NCI-H2081 treated with DMSO at 0.1 percent for 48 hours (cell line): Measurements from ENCODE around the gene PCDHGA10.
A peak's percentile ranks its signal among the peaks of the same experiment; 100 is the strongest.
"Not testable (repeated sequence)": the region's sequence is repeated elsewhere in the genome, so short reads cannot be mapped to it uniquely, and the experiment has no call there.

Experiments
- DNase-seq: peaks from one replicate; lab custom pipeline; 2025; lab: John Stamatoyannopoulos, UW

PCDHGA10 gene

DNA sequence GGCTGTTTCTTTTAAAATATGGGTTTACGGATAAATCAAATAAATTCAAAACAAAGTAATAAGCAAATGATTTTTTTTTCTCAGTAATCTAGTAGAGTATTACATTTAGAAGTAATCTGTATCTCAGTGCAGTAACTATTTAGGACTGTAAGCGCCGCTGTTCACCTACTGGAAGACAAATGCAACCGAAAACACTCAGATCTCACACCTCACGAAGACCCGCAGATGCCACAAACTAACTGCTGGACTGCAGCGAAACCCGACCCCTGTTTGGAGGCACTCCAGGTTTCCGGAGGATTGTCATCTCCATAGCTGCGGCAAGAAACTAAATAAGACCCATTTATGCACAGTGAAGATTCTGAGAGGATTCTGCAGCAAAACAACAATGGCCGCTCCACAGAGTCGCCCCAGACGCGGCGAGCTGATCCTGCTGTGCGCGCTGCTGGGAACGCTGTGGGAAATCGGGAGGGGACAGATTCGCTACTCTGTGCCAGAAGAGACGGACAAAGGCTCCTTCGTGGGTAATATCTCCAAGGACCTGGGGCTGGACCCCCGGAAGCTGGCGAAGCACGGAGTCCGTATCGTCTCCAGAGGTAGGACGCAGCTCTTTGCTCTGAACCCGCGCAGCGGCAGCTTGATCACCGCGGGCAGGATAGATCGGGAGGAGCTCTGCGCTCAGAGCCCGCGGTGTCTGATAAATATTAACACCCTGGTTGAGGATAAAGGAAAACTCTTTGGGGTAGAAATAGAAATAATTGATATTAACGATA is 20.2 kb upstream of the PCDHGA10 start, which contains the start of gene PCDHGA8:
Gene PCDHGA8, plus strand, starts transcription at position 205 of the 770 bp plus-strand sequence. Its CDS starts 181 bp downstream, at position 386.
- DNase-seq = no peak

DNA sequence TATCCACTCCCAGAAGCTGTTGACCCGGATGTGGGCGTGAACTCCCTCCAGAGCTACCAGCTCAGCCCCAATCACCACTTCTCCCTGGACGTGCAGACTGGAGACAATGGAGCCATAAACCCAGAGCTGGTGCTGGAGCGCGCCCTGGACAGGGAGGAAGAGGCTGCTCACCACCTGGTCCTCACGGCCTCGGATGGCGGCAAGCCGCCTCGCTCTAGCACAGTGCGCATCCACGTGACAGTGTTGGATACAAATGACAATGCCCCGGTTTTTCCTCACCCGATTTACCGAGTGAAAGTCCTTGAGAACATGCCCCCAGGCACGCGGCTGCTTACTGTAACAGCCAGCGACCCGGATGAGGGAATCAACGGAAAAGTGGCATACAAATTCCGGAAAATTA is 19.5 kb upstream of the PCDHGA10 start:
- DNase-seq = no peak

DNA sequence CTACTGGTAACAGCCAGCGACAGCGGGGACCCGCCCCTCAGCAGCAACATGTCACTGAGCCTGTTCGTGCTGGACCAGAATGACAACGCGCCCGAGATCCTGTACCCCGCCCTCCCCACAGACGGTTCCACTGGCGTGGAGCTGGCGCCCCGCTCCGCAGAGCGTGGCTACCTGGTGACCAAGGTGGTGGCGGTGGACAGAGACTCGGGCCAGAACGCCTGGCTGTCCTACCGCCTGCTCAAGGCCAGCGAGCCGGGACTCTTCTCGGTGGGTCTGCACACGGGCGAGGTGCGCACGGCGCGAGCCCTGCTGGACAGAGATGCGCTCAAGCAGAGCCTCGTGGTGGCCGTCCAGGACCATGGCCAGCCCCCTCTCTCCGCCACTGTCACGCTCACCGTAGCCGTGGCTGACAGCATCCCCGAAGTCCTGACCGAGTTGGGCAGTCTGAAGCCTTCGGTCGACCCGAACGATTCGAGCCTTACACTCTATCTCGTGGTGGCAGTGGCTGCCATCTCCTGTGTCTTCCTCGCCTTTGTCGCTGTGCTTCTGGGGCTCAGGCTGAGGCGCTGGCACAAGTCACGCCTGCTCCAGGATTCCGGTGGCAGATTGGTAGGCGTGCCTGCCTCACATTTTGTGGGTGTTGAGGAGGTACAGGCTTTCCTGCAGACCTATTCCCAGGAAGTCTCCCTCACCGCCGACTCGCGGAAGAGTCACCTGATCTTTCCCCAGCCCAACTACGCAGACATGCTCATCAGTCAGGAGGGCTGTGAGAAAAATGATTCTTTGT is 18.2 kb upstream of the PCDHGA10 start:
- DNase-seq = not testable (repeated sequence)

DNA sequence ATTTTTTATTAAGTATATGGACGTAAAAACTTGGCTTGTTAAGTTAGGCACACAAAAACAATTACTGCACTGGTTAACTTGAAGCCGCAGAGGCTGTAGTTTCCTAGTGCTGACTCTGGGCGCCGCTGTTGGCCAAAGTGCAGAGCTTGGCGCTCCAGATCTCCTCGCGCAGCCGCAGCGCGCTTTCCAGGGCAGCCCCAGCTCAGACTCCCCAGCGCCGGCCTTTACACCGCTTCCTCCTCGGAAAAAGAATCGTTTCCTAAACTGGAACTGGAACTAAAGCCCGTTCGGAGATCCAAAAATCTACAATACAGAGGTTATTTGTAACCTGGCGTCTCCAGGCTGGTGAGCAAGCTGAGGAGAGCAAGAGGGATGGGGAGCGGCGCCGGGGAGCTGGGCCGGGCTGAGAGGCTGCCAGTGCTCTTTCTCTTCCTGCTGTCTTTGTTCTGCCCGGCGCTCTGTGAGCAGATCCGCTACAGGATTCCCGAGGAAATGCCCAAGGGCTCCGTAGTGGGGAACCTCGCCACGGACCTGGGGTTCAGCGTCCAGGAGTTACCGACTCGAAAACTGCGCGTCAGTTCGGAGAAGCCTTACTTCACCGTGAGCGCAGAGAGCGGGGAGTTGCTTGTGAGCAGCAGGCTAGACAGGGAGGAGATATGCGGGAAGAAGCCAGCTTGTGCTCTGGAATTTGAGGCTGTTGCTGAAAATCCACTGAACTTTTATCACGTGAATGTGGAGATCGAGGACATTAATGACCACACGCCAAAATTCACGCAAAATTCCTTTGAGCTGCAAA is 14.8 kb upstream of the PCDHGA10 start, which contains the start of gene PCDHGB5:
Gene PCDHGB5, plus strand, starts transcription at position 192 of the 796 bp plus-strand sequence. Its CDS starts 181 bp downstream, at position 373.
- not testable (repeated sequence) for DNase-seq

DNA sequence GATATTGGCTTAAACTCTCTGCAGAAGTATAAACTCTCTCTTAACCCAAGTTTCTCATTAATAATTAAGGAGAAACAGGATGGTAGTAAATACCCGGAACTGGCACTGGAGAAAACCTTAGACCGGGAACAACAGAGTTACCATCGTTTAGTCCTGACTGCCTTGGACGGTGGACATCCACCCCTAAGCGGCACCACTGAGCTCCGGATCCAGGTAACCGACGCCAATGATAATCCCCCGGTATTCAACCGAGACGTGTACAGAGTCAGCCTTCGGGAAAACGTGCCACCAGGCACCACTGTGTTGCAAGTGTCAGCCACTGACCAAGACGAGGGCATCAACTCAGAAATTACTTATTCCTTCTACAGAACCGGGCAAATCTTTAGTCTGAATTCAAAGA is 14.2 kb upstream of the PCDHGA10 start:
- no peak for DNase-seq

DNA sequence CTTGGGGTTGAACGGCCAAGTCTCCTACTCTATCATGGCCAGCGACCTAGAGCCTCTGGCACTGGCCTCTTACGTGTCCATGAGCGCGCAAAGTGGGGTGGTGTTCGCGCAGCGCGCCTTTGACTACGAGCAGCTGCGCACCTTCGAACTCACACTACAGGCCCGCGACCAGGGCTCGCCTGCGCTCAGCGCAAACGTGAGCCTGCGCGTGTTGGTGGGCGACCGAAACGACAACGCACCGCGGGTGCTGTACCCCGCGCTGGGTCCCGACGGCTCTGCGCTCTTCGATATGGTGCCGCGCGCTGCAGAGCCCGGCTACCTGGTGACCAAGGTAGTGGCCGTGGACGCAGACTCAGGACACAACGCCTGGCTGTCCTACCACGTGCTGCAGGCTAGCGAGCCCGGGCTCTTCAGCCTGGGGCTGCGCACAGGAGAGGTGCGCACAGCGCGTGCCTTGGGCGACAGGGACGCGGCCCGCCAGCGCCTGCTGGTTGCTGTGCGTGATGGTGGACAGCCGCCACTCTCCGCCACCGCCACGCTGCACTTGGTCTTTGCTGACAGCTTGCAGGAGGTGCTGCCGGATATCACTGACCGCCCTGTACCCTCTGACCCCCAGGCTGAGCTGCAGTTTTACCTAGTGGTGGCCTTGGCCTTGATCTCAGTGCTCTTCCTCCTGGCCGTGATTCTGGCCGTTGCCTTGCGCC is 13.1 kb upstream of the PCDHGA10 start:
- DNase-seq = no peak

DNA sequence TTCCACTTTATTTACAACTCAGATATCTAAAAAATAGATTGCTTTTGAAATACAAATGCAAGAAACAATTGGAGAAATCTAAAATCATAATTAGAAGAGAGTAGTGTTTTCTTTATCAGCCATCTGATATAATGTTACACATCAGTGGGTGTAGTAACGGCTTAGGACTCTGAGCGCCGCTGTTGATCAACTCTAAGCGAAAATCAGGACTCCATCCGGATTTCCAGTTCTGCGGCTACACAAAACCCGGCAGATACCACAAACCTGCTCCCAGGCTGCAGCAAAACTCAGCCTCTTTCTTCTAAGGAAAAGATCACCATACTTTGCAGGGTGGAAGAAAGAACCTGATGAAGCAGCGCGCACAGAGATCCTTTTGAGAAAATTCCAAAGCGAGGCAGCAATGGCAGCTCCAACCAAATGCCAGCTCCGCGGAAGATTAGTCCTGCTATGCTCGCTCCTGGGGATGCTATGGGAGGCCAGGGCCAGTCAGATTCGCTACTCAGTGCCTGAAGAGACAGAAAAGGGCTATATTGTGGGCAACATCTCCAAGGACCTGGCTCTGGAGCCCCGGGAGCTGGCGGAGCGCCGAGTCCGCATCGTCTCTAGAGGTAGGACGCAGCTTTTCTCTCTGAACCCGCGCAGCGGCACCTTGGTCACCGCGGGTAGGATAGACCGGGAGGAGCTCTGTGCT is 10.1 kb upstream of the PCDHGA10 start, which contains the start of gene PCDHGA9:
Gene PCDHGA9, plus strand, starts transcription at position 226 of the 691 bp plus-strand sequence. Its CDS starts 175 bp downstream, at position 401.
- DNase-seq = no peak

DNA sequence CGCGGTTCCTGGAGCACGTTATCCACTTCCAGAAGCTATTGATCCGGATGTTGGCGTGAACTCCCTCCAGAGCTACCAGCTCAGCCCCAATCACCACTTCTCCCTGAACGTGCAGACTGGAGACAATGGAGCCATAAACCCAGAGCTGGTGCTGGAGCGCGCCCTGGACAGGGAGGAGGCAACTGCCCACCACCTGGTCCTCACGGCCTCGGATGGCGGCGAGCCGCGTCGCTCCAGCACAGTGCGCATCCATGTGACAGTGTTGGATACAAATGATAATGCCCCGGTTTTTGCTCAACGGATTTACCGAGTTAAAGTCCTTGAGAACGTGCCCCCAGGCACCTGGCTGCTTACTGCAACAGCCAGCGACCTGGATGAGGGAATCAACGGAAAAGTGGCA is 9.4 kb upstream of the PCDHGA10 start:
- no peak for DNase-seq

DNA sequence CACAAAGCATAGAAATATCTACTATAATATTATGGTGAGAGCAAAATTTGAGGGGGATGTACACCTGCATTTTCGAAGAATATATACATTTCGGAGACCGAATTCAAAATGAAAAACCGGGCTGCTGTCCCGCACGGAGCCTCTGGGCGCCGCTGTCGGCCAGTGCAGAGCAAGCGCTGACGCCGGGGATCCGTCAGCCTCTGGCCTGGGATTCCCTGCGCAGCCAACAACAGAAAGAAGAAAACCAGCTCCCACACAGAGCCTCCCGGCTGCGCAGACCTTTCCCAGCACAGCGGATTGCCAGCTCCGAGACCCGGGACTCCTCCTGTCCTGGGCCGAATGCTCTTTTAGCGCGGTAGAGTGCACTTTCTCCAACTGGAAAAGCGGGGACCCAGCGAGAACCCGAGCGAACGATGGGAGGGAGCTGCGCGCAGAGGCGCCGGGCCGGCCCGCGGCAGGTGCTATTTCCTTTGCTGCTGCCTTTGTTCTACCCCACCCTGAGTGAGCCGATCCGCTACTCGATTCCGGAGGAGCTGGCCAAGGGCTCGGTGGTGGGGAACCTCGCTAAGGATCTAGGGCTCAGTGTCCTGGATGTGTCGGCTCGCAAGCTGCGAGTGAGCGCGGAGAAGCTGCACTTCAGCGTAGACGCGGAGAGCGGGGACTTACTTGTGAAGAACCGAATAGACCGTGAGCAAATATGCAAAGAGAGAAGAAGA is 4.8 kb upstream of the PCDHGA10 start, which contains the start of gene PCDHGB6:
Gene PCDHGB6, plus strand, starts transcription at position 232 of the 716 bp plus-strand sequence. Its CDS starts 182 bp downstream, at position 414.
- not testable (repeated sequence) for DNase-seq

DNA sequence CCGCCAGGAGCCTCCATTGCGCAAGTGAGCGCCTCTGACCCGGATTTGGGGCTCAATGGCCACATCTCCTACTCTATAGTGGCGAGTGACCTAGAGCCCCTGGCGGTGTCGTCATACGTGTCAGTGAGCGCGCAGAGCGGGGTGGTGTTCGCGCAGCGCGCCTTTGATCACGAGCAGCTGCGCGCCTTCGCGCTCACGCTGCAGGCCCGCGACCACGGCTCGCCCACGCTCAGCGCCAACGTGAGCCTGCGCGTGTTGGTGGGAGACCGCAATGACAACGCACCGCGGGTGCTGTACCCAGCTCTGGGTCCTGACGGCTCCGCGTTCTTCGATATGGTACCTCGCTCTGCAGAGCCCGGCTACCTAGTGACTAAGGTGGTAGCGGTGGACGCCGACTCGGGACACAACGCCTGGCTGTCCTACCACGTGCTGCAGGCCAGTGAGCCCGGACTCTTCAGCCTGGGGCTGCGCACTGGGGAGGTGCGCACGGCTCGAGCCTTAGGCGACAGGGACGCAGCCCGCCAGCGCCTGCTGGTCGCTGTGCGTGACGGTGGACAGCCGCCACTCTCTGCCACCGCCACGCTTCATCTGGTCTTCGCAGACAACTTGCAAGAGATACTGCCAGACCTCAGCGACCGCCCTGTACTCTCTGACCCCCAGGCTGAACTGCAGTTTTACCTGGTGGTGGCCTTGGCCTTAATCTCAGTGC is 3.0 kb upstream of the PCDHGA10 start:
- DNase-seq = no peak

DNA sequence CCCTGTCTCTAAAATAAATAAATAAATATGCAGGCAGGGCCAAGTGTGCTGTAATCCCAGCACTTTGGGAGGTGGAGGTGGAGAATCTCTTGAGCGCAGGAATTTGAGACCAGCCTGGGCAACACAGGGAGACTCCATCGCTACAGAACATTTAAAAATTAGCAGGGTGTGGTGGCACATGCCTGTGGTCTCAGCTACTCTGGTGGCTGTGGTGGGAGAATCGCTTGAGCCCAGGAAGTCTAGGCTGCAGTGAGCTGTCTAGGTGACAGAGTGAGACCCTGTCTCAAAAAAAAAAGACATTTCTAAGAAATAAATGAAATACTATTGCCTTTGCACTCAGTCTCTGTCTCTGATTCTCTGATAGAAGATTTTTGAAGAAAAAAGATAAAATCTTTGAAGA is 1.2 kb upstream of the PCDHGA10 start:
- DNase-seq = no peak

DNA sequence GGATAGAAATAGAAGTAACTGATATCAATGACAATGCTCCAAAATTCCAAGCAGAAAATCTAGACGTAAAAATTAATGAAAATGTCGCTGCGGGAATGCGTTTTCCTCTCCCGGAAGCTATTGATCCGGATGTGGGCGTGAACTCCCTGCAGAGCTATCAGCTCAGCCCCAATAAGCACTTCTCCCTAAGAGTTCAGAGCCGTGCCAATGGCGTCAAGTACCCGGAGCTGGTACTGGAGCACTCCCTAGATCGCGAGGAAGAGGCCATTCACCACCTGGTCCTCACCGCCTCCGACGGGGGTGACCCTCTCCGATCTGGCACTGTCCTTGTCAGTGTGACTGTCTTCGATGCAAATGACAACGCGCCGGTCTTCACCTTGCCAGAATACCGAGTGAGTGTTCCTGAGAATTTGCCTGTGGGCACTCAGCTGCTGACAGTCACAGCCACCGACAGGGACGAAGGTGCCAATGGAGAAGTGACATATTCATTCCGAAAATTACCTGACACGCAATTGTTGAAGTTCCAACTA is 818 bp downstream of the PCDHGA10 start:
- DNase-seq = no peak

DNA sequence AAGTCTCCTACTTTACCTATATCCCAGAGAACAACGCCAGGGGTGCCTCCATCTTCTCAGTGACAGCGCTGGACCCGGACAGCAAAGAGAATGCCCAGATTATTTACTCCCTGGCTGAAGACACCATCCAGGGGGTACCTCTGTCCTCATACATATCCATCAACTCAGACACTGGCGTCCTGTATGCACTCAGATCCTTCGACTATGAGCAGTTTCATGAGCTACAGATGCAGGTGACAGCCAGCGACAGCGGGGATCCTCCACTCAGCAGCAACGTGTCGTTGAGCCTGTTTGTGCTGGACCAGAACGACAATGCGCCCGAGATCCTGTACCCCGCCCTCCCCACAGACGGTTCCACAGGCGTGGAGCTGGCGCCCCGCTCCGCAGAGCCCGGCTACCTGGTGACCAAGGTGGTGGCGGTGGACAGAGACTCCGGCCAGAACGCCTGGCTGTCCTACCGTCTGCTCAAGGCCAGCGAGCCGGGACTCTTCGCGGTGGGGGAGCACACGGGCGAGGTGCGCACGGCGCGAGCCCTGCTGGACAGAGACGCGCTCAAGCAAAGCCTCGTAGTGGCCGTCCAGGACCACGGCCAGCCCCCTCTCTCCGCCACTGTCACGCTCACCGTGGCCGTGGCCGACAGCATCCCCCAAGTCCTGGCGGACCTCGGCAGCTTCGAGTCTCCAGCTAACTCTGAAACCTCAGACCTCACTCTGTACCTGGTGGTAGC is 1.9 kb downstream of the PCDHGA10 start:
- not testable (repeated sequence) for DNase-seq

DNA sequence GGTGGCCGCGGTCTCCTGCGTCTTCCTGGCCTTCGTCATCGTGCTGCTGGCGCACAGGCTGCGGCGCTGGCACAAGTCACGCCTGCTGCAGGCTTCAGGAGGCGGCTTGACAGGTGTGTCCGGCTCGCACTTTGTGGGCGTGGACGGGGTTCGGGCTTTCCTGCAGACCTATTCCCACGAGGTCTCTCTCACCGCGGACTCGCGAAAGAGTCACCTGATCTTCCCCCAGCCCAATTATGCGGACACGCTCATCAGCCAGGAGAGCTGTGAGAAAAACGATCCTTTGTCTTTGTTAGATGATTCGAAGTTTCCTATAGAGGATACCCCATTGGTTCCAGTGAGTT is 2.5 kb downstream of the PCDHGA10 start:
- not testable (repeated sequence) for DNase-seq

DNA sequence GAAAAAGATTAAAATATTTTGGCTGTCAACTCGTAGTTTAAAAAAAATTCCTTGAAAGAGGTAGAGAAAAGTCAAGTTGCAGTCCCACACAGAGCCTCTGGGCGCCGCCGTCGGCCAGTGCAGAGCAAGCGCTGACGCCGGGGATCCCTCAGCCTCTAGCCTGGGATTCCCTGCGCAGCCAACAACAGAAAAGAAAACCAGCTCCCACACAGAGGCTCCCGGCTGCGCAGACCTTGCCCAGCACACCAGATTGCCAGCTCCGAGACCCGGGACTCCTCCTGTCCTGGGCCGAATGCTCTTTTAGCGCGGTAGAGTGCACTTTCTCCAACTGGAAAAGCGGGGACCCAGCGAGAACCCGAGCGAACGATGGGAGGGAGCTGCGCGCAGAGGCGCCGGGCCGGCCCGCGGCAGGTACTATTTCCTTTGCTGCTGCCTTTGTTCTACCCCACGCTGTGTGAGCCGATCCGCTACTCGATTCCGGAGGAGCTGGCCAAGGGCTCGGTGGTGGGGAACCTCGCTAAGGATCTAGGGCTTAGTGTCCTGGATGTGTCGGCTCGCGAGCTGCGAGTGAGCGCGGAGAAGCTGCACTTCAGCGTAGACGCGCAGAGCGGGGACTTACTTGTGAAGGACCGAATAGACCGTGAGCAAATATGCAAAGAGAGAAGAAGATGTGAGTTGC is 4.8 kb downstream of the PCDHGA10 start, which contains the start of gene PCDHGB7:
Gene PCDHGB7, plus strand, starts transcription at position 184 of the 679 bp plus-strand sequence. Its CDS starts 183 bp downstream, at position 367.
- peak; percentile 13 for DNase-seq

DNA sequence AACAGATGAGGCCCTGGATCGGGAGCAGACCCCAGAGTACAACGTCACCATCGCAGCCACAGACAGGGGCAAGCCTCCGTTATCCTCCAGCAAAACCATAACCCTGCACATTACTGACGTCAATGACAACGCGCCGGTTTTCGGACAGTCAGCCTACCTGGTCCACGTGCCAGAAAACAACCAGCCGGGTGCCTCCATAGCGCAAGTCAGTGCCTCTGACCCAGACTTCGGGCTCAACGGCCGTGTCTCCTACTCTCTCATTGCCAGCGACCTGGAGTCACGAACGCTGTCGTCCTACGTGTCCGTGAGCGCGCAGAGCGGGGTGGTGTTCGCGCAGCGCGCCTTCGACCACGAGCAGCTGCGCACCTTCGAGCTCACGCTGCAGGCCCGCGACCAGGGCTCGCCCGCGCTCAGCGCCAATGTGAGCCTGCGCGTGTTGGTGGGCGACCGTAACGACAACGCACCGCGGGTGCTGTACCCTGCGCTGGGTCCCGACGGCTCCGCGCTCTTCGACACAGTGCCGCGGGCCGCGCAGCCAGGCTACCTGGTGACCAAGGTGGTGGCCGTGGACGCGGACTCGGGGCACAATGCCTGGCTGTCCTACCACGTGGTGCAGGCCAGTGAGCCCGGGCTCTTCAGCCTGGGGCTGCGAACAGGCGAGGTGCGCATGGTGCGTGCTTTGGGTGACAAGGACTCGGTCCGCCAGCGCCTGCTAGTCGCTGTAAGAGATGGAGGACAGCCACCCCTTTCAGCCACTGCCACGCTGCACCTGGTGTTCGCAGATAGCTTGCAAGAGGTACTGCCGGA is 6.5 kb downstream of the PCDHGA10 start:
- no peak for DNase-seq
